ENCODE measurements around the gene AK6. TPM values are rescaled to one million over a fixed set of nuclear protein-coding genes. Genes with fewer than 3 reads are reported as not detected.

Gene AK6
- total and polyA plus RNA-seq, 10 of the 15 experiments (the other 5 are each of a cell fraction or from before 2014, with no cell fraction given): 45.2 to 446 (median 86.6) TPM

GRCh38 chr5:69317391-69317790 lies 51.9 kb downstream of the AK6 start:
- WGBS (ENCODE audit: insufficient coverage, insufficient replicate concordance, low lambda C conversion rate, missing lambda C conversion rate): 97% methylated on average over 4 of the region's 4 CpGs
- Histone ChIP-seq H3K9ac (ENCODE audit: control insufficient read depth, insufficient read depth, low read length) (no peak overlapping the region), H3K9me3 (replicated peaks; ENCODE audit: control insufficient read depth, insufficient read depth, low read length) (no peaks in the 10 kb centered on the region), H3K4me2 (ENCODE audit: control insufficient read depth, insufficient read depth) (no peak overlapping the region), H3K4me1 (ENCODE audit: control insufficient read depth, insufficient read depth, low read length) (no peaks in the 10 kb centered on the region), H3K27me3 (replicated peaks in 1 of 2; ENCODE audit: control insufficient read depth in 2 of 2, insufficient read depth in 2 of 2, low read length in 1 of 2) (no peaks in the 10 kb centered on the region), H3K27ac (ENCODE audit: control insufficient read depth, insufficient read depth) (no peak overlapping the region), H2AFZ (ENCODE audit: control insufficient read depth, low read depth, low read length) (no peak overlapping the region), H4K20me1 (ENCODE audit: control insufficient read depth, insufficient read depth) (no peaks in the 10 kb centered on the region), H3K4me3 (no peak overlapping the region), H3K36me3 (ENCODE audit: control insufficient read depth in 2 of 2, insufficient read depth in 2 of 2, low read length in 1 of 2) (peaks cover 0 to 6% of the 10 kb centered on the region in 2 experiments; a peak in 1 of 4 replicates), H3K79me2 (ENCODE audit: control insufficient read depth, insufficient read depth, low read length) (no peaks in the 10 kb centered on the region)
- FAIRE-seq (no peak), DNase-seq (ENCODE audit: low read depth, low spot score) (no peak), ATAC-seq (no peak)
- RAD21 ChIA-PET (ENCODE audit: unreplicated experiment): no interaction called here
- intact Hi-C loops (cut with micrococcal nuclease; ENCODE audit: unreplicated experiment) (no loop called here), in situ Hi-C loops (cut with MboI) (no loop called here)
- POLR2A ChIA-PET: no interaction called here
- CTCF ChIA-PET: no interaction called here
- SMC1A ChIA-PET (ENCODE audit: uncharacterized antibody, unreplicated experiment): no interaction called here
- TF ChIP-seq SRF (IDR thresholded peaks at IDR 0.05; ENCODE audit: low read depth in 2 of 2, low read length in 2 of 2) (no peak), MTA3 (IDR thresholded peaks at IDR 0.05; ENCODE audit: borderline replicate concordance, low read length) (no peak), SMC3 (IDR thresholded peaks at IDR 0.05; ENCODE audit: borderline replicate concordance, low read length) (no peak), ZBTB33 (IDR thresholded peaks at IDR 0.05) (no peak), NFXL1 (IDR thresholded peaks at IDR 0.05; ENCODE audit: borderline replicate concordance) (no peak), IKZF2 (IDR thresholded peaks at IDR 0.05) (no peak), ZNF24 (IDR thresholded peaks at IDR 0.05) (no peak), ZNF217 (IDR thresholded peaks at IDR 0.05) (no peak), TCF7 (IDR thresholded peaks at IDR 0.05; ENCODE audit: borderline replicate concordance) (no peak), SPI1 (IDR thresholded peaks at IDR 0.05; ENCODE audit: borderline replicate concordance, insufficient read depth, low read depth, low read length) (no peak), ZBTB40 (IDR thresholded peaks at IDR 0.05; ENCODE audit: borderline replicate concordance) (no peak), ZNF384 (IDR thresholded peaks at IDR 0.05; ENCODE audit: borderline replicate concordance, low read depth, low read length) (no peak), CHD4 (IDR thresholded peaks at IDR 0.05) (no peak)
- no TSS peak for BruUV-seq (replicated peaks)

Measured in GM12878 (cell line).